ENCODE measurements around the gene RANBP9. TPM values are rescaled to one million over a fixed set of nuclear protein-coding genes. Genes with fewer than 3 reads are reported as not detected.

Gene RANBP9
- total and polyA plus RNA-seq, 2 of the 13 experiments (the other 11 are each of a cell fraction or from before 2014, with no cell fraction given) = 26.6 to 30.6 TPM

GRCh38 chr6:13664703-13665352, 46.8 kb downstream of the RANBP9 start (continued):
- TF ChIP-seq SKIL (CRISPR knock-in tag; IDR thresholded peaks at IDR 0.05; ENCODE audit: borderline replicate concordance) (no peak), THAP9 (CRISPR knock-in tag; IDR thresholded peaks at IDR 0.05; ENCODE audit: borderline replicate concordance) (no peak), ONECUT2 (CRISPR knock-in tag; IDR thresholded peaks at IDR 0.05) (peak; percentile 69), CEBPG (CRISPR knock-in tag; IDR thresholded peaks at IDR 0.05) (peak; percentile 86), NCOR1 (IDR thresholded peaks at IDR 0.05; ENCODE audit: borderline replicate concordance, low read length) (peak; percentile 27; the same call in 1 of the 2 replicates), FOXP4 (CRISPR knock-in tag; IDR thresholded peaks at IDR 0.05) (0 out of 2 replicates have a peak, but pooled peaks have one; percentile 32), SMARCE1 (IDR thresholded peaks at IDR 0.05; ENCODE audit: borderline replicate concordance) (no peak), ZNF362 (CRISPR knock-in tag; IDR thresholded peaks at IDR 0.05; ENCODE audit: borderline replicate concordance) (peak; percentile 19; the same call in 1 of the 2 replicates), ZKSCAN8 (CRISPR knock-in tag; IDR thresholded peaks at IDR 0.05; ENCODE audit: borderline replicate concordance) (no peak), NR2F6 (IDR thresholded peaks at IDR 0.05) (no peak), NR2F6 (CRISPR knock-in tag; IDR thresholded peaks at IDR 0.05) (0 out of 2 replicates have a peak, but pooled peaks have one; percentile 24), ZNF138 (CRISPR knock-in tag; IDR thresholded peaks at IDR 0.05; ENCODE audit: low read depth) (no peak), NCOA2 (CRISPR knock-in tag; IDR thresholded peaks at IDR 0.05) (peak; percentile 70), ZNF883 (CRISPR knock-in tag; IDR thresholded peaks at IDR 0.05; ENCODE audit: not compliant biosample characterization) (no peak), KLF16 (CRISPR knock-in tag; IDR thresholded peaks at IDR 0.05) (no peak; a peak in 1 of 4 replicates), NCOA5 (CRISPR knock-in tag; IDR thresholded peaks at IDR 0.05) (no peak), ZNF501 (CRISPR knock-in tag; IDR thresholded peaks at IDR 0.05) (no peak), ISL2 (CRISPR knock-in tag; IDR thresholded peaks at IDR 0.05) (peak; percentile 79), KAT8 (CRISPR knock-in tag; IDR thresholded peaks at IDR 0.05) (peak; percentile 44; the same call in 1 of the 2 replicates)
